SIG-M5 (cell line): ENCODE results near the gene MAP3K19.
"Not testable (repeated sequence)": the region's sequence is repeated elsewhere in the genome, so short reads cannot be mapped to it uniquely, and the experiment has no call there.

Source experiments
- DNase-seq: peaks from one replicate; lab custom pipeline; 2025; lab: John Stamatoyannopoulos, UW

MAP3K19 gene

GRCh38 chr2:134985061-134985460 is 62.2 kb downstream of the MAP3K19 start:
- no peak for DNase-seq

DNA sequence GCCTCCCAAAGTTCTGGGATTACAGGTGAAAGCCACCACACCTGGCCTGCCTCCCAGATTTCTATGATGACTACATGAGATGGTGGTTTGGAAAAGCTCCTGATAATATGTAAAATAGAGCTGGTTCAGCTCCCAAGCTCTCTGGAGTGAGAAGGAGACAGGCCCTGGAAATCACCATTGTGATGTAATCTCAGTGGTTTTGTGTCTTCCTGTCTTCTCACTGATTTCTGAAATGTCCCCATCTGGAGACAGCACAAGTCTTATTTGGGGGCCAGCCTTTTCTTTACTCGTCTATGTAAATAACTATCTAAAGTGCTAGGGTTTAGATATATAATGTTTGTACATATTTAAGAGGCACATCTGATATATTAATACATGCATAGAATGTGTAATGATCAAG is 64.6 kb downstream of the MAP3K19 start:
- DNase-seq = no peak

GRCh38 chr2:134980639-134981038 is 66.6 kb downstream of the MAP3K19 start:
- DNase-seq = no peak

- no peak for DNase-seq
These were observed 68.0 kb downstream of the MAP3K19 start for GRCh38 chr2:134979221-134979620.

DNA sequence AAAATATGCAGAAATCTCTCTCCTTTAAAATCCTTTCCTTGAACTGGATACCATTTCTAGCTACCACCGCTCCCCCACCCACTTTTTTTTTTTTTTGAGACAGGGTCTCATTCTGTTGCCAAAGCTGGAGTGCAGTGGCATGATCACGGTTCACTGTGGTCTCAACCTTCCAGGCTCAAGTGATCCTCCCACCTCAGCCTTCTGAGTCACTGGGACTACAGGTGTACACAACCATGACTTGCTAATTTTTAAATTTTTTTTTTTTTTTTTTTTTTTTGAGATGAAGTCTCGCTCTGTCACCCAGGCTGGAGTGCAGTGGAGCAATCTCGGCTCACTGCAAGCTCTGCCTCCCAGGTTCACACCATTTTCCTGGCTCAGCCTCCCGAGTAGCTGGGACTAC is 70.1 kb downstream of the MAP3K19 start:
- DNase-seq = not testable (repeated sequence)

- DNase-seq = no peak
These were observed 71.1 kb downstream of the MAP3K19 start for GRCh38 chr2:134976074-134976702.

DNA sequence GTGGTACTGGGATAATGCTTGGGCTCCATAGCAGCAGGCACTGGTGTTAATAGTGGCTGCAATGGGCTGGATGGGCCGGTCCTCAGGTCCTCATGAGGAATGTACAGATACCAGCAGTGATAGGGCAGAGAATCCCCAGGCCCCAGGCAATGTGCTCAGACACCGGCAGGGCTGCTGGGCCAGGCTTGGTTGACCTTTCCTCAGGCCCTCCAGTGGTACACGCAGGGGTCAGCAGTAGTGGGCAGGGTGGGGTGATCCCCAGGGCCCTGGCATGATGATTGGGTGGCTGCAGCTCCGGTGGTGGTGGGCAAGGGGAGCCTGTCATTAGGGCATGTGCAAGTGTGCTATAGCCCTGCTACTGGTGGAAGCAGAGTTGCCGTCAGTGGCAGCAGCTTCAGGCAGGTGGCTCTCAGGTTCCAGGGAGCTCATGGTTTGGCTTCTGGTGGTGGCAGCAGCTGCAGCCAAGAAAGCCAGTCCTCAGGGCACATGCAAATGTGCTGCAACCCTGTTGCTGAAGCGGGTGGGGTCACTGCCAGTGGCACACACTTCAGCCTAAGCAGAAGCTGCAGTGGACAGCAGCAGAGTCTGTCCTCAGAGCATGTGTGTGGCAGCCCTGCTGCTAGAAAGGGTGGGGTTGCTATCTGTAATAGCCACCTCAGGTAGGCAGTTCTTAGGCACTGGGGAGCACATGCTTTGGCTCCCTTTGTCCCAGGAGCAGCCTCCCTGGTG is 71.8 kb downstream of the MAP3K19 start:
- DNase-seq = no peak

DNA sequence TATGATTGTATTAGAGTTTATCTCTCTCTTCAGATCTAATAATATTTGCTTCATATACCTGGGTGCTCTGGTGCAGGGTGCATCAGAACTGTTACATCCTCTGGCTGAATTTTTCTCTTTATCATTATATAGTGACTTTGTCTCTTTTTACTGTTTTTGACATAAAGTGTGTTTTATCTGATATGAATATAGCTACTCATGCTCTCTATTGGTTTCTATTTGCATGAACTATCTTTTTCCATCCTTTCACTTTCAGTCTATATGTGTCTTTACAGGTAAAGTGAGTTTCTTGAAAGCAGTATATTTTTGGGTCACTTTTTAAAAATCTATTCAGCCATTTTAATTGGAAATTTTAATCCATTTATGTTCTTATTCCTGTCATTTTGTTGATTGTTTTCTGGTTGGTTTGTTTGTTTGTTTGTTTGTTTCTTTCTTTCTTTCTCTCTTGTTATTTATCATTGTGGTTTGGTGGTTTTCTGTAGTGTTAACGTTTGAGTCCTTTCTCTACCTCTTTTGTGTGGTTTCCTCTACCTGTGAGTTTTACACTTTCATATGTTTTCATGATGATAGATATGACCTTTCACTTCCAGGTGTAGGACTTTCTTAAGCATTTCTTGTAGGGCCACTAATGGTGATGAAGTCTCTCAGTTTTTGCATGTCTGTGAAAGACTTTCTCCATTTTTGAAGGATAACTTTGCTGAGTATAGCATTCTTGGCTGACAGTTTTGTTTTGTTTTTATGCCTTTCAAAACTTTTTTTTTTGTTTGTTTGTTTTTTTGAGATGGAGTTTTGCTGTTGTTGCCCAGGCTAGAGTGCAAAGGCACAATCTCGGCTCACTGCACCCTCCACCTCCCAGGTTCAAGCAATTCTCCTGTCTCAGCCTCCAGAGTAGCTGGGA is 73.8 kb downstream of the MAP3K19 start:
- DNase-seq = no peak

DNA sequence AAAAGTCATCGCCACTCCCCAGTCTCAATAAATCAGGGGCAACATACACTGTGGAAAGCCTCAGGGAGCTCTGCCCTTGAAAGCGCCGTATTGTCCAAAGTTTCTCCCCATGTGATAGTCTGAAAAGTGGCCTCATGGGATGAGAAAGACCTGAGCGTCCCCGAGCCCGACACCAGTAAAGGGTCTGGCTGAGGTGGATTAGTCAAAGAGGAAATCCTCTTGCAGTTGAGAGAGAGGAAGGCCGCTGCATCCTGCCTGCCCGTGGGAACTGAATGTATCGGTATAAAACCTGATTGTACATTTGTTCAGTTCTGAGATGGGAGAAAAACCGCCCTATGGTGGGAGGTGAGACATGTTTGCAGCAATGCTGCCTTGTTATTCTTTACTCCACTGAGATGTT is 80.1 kb downstream of the MAP3K19 start:
- not testable (repeated sequence) for DNase-seq

GRCh38 chr2:134957477-134957876 is 89.8 kb downstream of the MAP3K19 start:
- DNase-seq = no peak

DNA sequence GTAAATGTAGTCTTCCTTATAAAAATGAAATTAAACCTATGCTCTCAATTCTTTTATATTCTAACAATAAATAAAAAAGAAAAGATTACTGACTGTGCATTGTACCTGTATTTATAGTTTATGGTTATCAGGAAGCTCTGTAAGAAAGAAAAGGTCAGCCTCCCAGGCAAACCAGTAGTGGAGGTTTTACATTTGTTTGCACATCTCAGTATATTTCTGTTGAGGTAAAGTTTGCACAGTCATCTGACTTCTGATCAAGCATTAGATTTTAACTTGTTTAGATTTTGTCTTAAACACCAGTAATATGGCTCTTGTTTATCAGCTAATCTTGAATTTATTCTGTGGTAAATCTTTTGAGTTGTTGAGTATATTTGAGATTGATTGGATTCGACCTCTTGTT is 91.5 kb downstream of the MAP3K19 start:
- DNase-seq = no peak

- DNase-seq = no peak
These were observed 93.2 kb downstream of the MAP3K19 start for GRCh38 chr2:134954065-134954464.

GRCh38 chr2:134952608-134953007 is 94.6 kb downstream of the MAP3K19 start:
- DNase-seq = no peak

DNA sequence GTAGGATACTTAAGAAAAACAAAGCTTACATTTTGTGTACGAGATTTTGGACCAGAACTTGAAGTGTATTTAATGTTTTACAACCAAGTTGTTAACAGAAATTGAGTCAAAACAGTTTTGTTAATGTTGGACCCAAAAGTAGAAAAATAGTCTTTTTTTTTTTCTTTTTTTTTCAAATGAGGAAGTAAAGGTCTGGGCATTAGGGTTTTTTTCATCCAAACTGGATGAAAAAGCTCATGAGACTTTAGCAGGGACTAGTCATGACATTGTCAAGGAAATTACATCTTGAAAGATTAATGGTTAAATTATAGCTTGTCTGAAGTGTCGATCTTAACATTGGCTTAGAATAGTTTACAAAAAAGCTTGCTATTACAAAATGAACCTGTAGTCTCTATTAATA is 96.4 kb downstream of the MAP3K19 start:
- no peak for DNase-seq

- DNase-seq = no peak
These were observed 97.1 kb downstream of the MAP3K19 start for GRCh38 chr2:134949981-134950708.

DNA sequence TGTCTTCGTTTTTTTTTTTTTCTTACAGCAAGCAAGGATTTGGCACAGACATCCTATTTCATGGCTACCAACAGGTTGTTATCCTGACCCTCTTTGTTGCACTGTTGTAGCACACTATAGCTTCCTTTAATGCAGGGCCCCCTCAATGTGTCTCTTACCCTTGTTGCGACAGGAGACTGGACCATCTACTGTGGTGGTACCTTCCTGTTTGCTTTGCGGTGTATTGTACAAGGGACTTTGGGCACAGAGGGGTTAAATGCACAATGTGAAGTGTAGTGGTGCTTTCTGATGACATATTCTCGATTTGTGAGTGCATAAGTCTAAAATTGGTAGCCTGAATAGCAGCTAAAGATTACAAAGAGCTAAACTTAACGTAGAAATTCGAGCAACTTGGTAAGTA is 101.2 kb downstream of the MAP3K19 start:
- no peak for DNase-seq

GRCh38 chr2:134944975-134945374 is 102.3 kb downstream of the MAP3K19 start:
- DNase-seq = no peak

DNA sequence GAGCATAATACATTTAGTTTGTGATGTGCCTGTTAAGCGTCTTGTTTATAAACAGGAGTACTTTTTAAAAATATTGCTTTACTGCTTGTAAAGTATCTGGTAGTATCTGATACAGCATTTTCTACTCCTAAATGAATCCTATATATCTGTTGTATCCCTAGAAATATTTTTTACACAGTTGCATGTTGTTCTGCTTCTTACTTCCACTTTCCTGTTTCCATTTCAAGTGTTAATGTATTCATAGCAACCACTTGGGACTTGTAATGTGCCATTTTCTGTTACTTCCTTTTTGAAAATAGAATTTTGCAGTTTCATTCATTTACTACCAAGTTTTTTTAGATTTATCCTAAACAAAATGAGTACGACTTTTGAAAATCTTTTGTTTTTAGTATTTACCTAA is 103.7 kb downstream of the MAP3K19 start:
- peak; percentile 44 for DNase-seq

GRCh38 chr2:134936691-134937090 is 110.6 kb downstream of the MAP3K19 start:
- DNase-seq = no peak

- no peak for DNase-seq
These were observed 112.6 kb downstream of the MAP3K19 start for GRCh38 chr2:134934641-134935040.

- DNase-seq = no peak
These were observed 113.1 kb downstream of the MAP3K19 start for GRCh38 chr2:134934150-134934549.

- DNase-seq = no peak
These were observed 113.5 kb downstream of the MAP3K19 start for GRCh38 chr2:134933732-134934131.
